ENCODE measurements around the gene CYP27A1. TPM values are rescaled to one million over a fixed set of nuclear protein-coding genes. Genes with fewer than 3 reads are reported as not detected.

CYP27A1 gene
- total and polyA plus RNA-seq, 9 donors: 22.0 to 59.5 (median 34.4) TPM

GRCh38 chr2:218799990-218800389, 18.0 kb downstream of the CYP27A1 start:
- TF ChIP-seq EP300 (IDR thresholded peaks at IDR 0.05) (no peak), POLR2A (IDR thresholded peaks at IDR 0.05) (no peak)
- TF ChIP-seq, protein P1, sequence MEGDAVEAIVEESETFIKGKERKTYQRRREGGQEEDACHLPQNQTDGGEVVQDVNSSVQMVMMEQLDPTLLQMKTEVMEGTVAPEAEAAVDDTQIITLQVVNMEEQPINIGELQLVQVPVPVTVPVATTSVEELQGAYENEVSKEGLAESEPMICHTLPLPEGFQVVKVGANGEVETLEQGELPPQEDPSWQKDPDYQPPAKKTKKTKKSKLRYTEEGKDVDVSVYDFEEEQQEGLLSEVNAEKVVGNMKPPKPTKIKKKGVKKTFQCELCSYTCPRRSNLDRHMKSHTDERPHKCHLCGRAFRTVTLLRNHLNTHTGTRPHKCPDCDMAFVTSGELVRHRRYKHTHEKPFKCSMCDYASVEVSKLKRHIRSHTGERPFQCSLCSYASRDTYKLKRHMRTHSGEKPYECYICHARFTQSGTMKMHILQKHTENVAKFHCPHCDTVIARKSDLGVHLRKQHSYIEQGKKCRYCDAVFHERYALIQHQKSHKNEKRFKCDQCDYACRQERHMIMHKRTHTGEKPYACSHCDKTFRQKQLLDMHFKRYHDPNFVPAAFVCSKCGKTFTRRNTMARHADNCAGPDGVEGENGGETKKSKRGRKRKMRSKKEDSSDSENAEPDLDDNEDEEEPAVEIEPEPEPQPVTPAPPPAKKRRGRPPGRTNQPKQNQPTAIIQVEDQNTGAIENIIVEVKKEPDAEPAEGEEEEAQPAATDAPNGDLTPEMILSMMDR (IDR thresholded peaks at IDR 0.05): no peak
- intact Hi-C loops (cut with DNase I): no loop called here
- Histone ChIP-seq H3K27me3 (no peaks in the 10 kb centered on the region), H3K4me3 (no peak overlapping the region), H3K27ac (no peak overlapping the region), H3K4me1 (ENCODE audit: insufficient read depth) (peaks cover 4% of the 10 kb centered on the region), H3K9me3 (no peaks in the 10 kb centered on the region), H3K36me3 (no peaks in the 10 kb centered on the region)
- 71 to 75% (median 72%) methylated on average over 6 of the region's 6 CpGs for WGBS, 3 donors
- no peak for DNase-seq

DNA sequence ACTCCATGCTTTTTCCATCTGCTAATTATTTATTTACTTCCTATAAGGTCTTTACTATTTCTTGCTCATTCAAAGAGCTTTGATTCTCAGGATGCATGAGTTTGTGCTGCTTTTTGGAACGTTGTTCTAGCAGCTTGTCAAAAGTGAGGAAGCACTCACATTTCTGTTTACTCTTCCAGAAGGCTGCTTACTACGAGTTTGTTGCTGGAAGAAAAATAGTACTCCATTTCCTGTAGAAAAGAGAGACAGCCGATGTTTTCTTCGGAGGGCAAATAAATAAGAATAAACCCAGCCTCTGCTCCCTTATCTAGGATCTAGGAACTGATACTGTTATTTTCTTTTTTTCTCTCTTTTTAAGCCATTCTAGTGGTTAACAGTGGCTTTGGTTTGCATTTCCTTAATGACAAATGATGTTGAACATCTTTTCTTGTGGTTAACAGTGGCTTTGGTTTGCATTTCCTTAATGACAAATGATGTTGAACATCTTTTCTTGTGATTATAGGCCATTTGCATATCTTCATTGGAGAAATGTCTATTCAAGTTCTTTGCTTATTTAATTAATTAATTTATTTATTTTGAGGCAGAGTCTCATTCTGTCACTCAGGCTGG, 20.5 kb downstream of the CYP27A1 start:
- WGBS, 3 donors: 19 to 27% (median 22%) methylated on average over 4 of the region's 4 CpGs
- DNase-seq: no peak
- Histone ChIP-seq H3K4me1 (ENCODE audit: insufficient read depth) (peaks cover 11% of the 10 kb centered on the region), H3K36me3 (no peaks in the 10 kb centered on the region), H3K27ac (no peak overlapping the region), H3K9me3 (no peaks in the 10 kb centered on the region), H3K27me3 (no peaks in the 10 kb centered on the region), H3K4me3 (no peak overlapping the region)
- intact Hi-C loops (cut with DNase I): no loop called here
- TF ChIP-seq POLR2A (IDR thresholded peaks at IDR 0.05) (no peak), EP300 (IDR thresholded peaks at IDR 0.05) (no peak)
- TF ChIP-seq, protein P1 (IDR thresholded peaks at IDR 0.05): no peak

- Histone ChIP-seq H3K27ac (peak overlapping the region in 1 of 2 donors; percentile 70), H3K9me3 (no peaks in the 10 kb centered on the region), H3K36me3 (no peaks in the 10 kb centered on the region), H3K4me3 (no peak overlapping the region), H3K4me1 (ENCODE audit: insufficient read depth) (peaks cover 7% of the 10 kb centered on the region), H3K27me3 (no peaks in the 10 kb centered on the region)
- TF ChIP-seq, protein P1 (IDR thresholded peaks at IDR 0.05): no peak
- TF ChIP-seq EP300 (IDR thresholded peaks at IDR 0.05) (no peak), POLR2A (IDR thresholded peaks at IDR 0.05) (no peak)
- no peak for DNase-seq
- intact Hi-C loops (cut with DNase I): no loop called here
- WGBS, 3 donors: 91 to 97% (median 95%) methylated on average over 1 of the region's 1 CpG
Observed at GRCh38 chr2:218804817-218805216, 22.9 kb downstream of the CYP27A1 start.

DNA sequence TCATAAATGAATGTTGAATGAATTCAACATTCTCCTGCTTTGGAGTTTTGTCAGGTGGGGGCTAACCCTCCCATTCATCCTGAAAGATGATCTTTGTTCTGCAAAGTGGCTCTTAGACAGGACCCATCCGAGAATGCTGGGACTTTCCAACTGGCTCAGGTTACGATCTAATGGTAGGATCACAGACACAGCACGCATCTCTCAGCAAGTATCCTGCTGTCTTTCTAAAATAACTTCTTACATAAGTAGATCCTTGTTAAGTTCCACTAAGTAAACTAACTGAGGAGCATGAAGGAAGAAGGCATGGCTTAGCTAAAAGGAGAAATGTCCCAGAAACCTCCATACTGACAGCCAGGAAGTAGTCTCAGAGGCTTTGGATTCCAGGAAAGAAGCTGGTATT, 23.7 kb downstream of the CYP27A1 start:
- Histone ChIP-seq H3K4me1 (ENCODE audit: insufficient read depth) (peaks cover 7% of the 10 kb centered on the region), H3K4me3 (no peak overlapping the region), H3K27ac (peak overlapping the region in 1 of 2 donors; percentile 70), H3K9me3 (no peaks in the 10 kb centered on the region), H3K27me3 (no peaks in the 10 kb centered on the region), H3K36me3 (no peaks in the 10 kb centered on the region)
- TF ChIP-seq, protein P1 (IDR thresholded peaks at IDR 0.05): no peak
- TF ChIP-seq EP300 (IDR thresholded peaks at IDR 0.05) (no peak), POLR2A (IDR thresholded peaks at IDR 0.05) (no peak)
- intact Hi-C loops (cut with DNase I): no loop called here
- DNase-seq: no peak
- WGBS, 3 donors: 30 to 38% (median 35%) methylated on average over 3 of the region's 3 CpGs
